NT2/D1 (cell line): ENCODE data around the gene RGS9.

Experiments
- YY1 ChIP-seq: IDR thresholded peaks from 2 replicates; pipeline ENCODE4 v1.6.1; 2011; ENCODE audit not compliant: insufficient read length, insufficient read depth
- ZNF274 ChIP-seq: IDR thresholded peaks from 2 replicates; pipeline ENCODE4 v1.6.1; 2011; ENCODE audit warnings: mild to moderate bottlenecking, low read depth, low read length

DNA sequence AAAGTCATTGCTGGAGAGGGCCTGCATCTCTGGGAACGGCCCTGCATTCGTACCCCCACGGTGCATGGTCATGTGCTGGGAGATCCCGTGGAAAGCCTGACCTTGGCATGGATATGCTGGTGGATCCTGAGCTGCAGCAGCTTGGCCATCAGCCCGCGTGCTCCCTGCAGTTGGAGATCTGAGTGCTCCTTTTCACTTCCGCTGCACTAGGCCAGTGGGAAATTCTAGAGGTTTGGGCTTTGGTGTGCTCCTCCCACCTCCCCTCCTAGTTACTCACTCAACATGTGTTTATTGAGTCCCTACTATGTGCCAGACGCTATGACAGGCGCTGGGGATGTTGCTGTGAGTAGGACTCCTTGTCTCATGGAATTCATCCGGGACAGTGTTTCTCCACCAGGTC, 91.1 kb downstream of the RGS9 start:
- TF ChIP-seq YY1 (no peak), ZNF274 (no peak)
